Epithelial cell of esophagus (primary cell): Measurements from ENCODE around the gene OR5J2.
"Not testable (repeated sequence)": the region's sequence is repeated elsewhere in the genome, so short reads cannot be mapped to it uniquely, and the experiment has no call there.

Source experiments
- DNase-seq: peaks from one replicate; pipeline ENCODE4 v3.0.0; 2010; ENCODE audit warnings: low read depth
- H3K4me3 ChIP-seq: 2 replicates; pipeline ENCODE4 v1.5.1; 2011; ENCODE audit warnings: mild to moderate bottlenecking, low read length, control low read depth
- CTCF ChIP-seq: IDR thresholded peaks from 2 replicates; pipeline ENCODE4 v1.5.1; 2011; ENCODE audit warnings: low read depth, mild to moderate bottlenecking, low read length, control low read depth, inconsistent platforms; ENCODE audit not compliant: insufficient read depth; ENCODE audit errors: missing control alignments

The OR5J2 gene

GRCh38 chr11:56172256-56172830, 4.1 kb upstream of the OR5J2 start:
- DNase-seq = no peak
- no peak overlapping the region for H3K4me3 ChIP-seq
- TF ChIP-seq CTCF = no peak

GRCh38 chr11:56183459-56183858, 7.0 kb downstream of the OR5J2 start:
- no peak for TF ChIP-seq CTCF
- DNase-seq = no peak
- H3K4me3 ChIP-seq = no peak overlapping the region

GRCh38 chr11:56188602-56189001, 12.2 kb downstream of the OR5J2 start:
- TF ChIP-seq CTCF = no peak
- DNase-seq = no peak
- H3K4me3 ChIP-seq = no peak overlapping the region

GRCh38 chr11:56196705-56197104, 20.3 kb downstream of the OR5J2 start:
- DNase-seq = no peak
- no peak for TF ChIP-seq CTCF
- H3K4me3 ChIP-seq = no peak overlapping the region

GRCh38 chr11:56197367-56197766, 20.9 kb downstream of the OR5J2 start:
- no peak for DNase-seq
- no peak overlapping the region for H3K4me3 ChIP-seq
- no peak for TF ChIP-seq CTCF

- H3K4me3 ChIP-seq = no peak overlapping the region
- TF ChIP-seq CTCF = no peak
- DNase-seq = no peak
Observed at GRCh38 chr11:56207790-56208189, 31.4 kb downstream of the OR5J2 start.

GRCh38 chr11:56214537-56214936, 38.1 kb downstream of the OR5J2 start:
- no peak for TF ChIP-seq CTCF
- no peak for DNase-seq

GRCh38 chr11:56219735-56220134, 43.3 kb downstream of the OR5J2 start:
- not testable (repeated sequence) for DNase-seq, H3K4me3 ChIP-seq

More at GRCh38 chr11:56214537-56214936, 38.1 kb downstream of the OR5J2 start:
- H3K4me3 ChIP-seq = no peak overlapping the region
